B cell (primary cell): ENCODE measurements around the gene TRERF1. TPM values are rescaled to one million over a fixed set of nuclear protein-coding genes. Genes with fewer than 3 reads are reported as not detected.

ENCODE experiments used
- ATAC-seq: fragments of 200-7000 bp; cut with Tn5 transposase; one replicate; pipeline ENCODE4 v1.10.0; 2021; ENCODE audit warnings: low read depth, mild to moderate bottlenecking, moderate number of reproducible peaks, moderate library complexity
- CTCF ChIA-PET: fragments of 350-600 bp; sonication (Branson Sonifier 250); formaldehyde crosslinking; loops from one replicate; lab custom pipeline; 2021; ENCODE audit warnings: antibody characterized with exemption, inconsistent platforms; lab: Charles Lee
- POLR2A ChIA-PET: fragments of 350-600 bp; sonication (Branson Sonifier 250); formaldehyde crosslinking; loops from one replicate; lab custom pipeline; 2021; ENCODE audit warnings: antibody characterized with exemption; lab: Charles Lee
- DNase-seq: peaks from one replicate; pipeline ENCODE4 v3.0.0; 2013
- H2AFZ ChIP-seq: 2 replicates; pipeline ENCODE4 v1.6.1; 2012; ENCODE audit warnings: mild to moderate bottlenecking, low read depth, low read length; ENCODE audit not compliant: insufficient read depth, poor library complexity, severe bottlenecking
- H3K27ac ChIP-seq, 2 donors: 1 replicate in 1 of 2; 2 replicates in 1 of 2; pipeline ENCODE4 v1.5.1; 2012 to 2013; ENCODE audit warnings: low read length in 2 of 2, mild to moderate bottlenecking in 2 of 2, moderate library complexity in 1 of 2
- H3K27me3 ChIP-seq, 4 experiments: fragments of 200-600 bp in 1 of 4; sonication (generic) in 1 of 4; replicated peaks in 1 of 4; 1 replicate in 2 of 4; 2 replicates in 2 of 4; pipeline versions ENCODE4 v1.6.1 to v1.7.0; 2013 to 2016; ENCODE audit warnings: low read length in 3 of 4, mild to moderate bottlenecking in 2 of 4, mixed read lengths in 1 of 4, moderate library complexity in 1 of 4; ENCODE audit not compliant: insufficient read depth in 4 of 4, control insufficient read depth in 3 of 4; ENCODE audit errors: control extremely low read depth in 1 of 4
- H3K36me3 ChIP-seq, 2 experiments: replicated peaks in 1 of 2; 1 replicate in 1 of 2; 2 replicates in 1 of 2; pipeline versions ENCODE4 v1.6.1 to v1.7.1; 2013; ENCODE audit warnings: low read length in 1 of 2; ENCODE audit not compliant: insufficient read depth in 2 of 2, control insufficient read depth in 1 of 2; ENCODE audit errors: control extremely low read depth in 1 of 2, extremely low read depth in 1 of 2
- H3K4me1 ChIP-seq, 2 donors: fragments of 200-600 bp in 1 of 2; sonication (generic) in 1 of 2; 1 replicate in 1 of 2; 2 replicates in 1 of 2; pipeline versions ENCODE4 v1.5.1 to v1.6.1; 2013 to 2017; ENCODE audit warnings: low read length in 2 of 2; ENCODE audit not compliant: control insufficient read depth in 2 of 2, insufficient read depth in 2 of 2
- H3K4me2 ChIP-seq: replicated peaks from 2 replicates; pipeline ENCODE3; 2012; ENCODE audit warnings: mild to moderate bottlenecking, low read depth, low read length; ENCODE audit not compliant: poor library complexity, severe bottlenecking
- H3K4me3 ChIP-seq, 5 experiments: fragments of 200-600 bp in 1 of 5; sonication (generic) in 1 of 5; 1 replicate in 3 of 5; 2 replicates in 2 of 5; pipeline versions ENCODE4 v1.5.1 to v1.7.0; 2011 to 2016; ENCODE audit warnings: low read length in 4 of 5, mild to moderate bottlenecking in 4 of 5, low read depth in 2 of 5, control low read depth in 1 of 5, moderate library complexity in 1 of 5; ENCODE audit not compliant: insufficient read depth in 1 of 5; ENCODE audit errors: control extremely low read depth in 1 of 5, extremely low read depth in 1 of 5
- H3K79me2 ChIP-seq: fragments of 200-600 bp; sonication (generic); one replicate; pipeline ENCODE4 v1.6.0; 2016; ENCODE audit warnings: low read length; ENCODE audit not compliant: control insufficient read depth, insufficient read depth
- H3K9ac ChIP-seq: fragments of 200-600 bp; sonication (generic); 2 replicates; pipeline ENCODE4 v1.6.1; 2017; ENCODE audit warnings: mild to moderate bottlenecking, low read length, moderate library complexity
- H3K9me3 ChIP-seq, 3 donors: one replicate each; pipeline versions ENCODE4 v1.6.1 to v1.7.1; 2013; ENCODE audit warnings: low read length in 2 of 3; ENCODE audit not compliant: control insufficient read depth in 2 of 3, insufficient read depth in 1 of 3; ENCODE audit errors: control extremely low read depth in 1 of 3
- H4K20me1 ChIP-seq: 2 replicates; pipeline ENCODE4 v1.6.0; 2012; ENCODE audit warnings: mild to moderate bottlenecking, low read length; ENCODE audit not compliant: insufficient read depth, control insufficient read depth, poor library complexity, severe bottlenecking
- H3K27ac Mint-ChIP-seq: one replicate; pipeline ENCODE4 v1.8.0; 2021; ENCODE audit warnings: mixed read lengths
- H3K27me3 Mint-ChIP-seq: one replicate; pipeline ENCODE4 v1.8.0; 2021; ENCODE audit warnings: mixed read lengths
- H3K4me1 Mint-ChIP-seq: one replicate; pipeline ENCODE4 v1.8.0; 2021; ENCODE audit warnings: mixed read lengths
- H3K4me3 Mint-ChIP-seq: one replicate; pipeline ENCODE4 v1.8.0; 2021; ENCODE audit warnings: mixed read lengths
- H3K9me3 Mint-ChIP-seq: one replicate; pipeline ENCODE4 v1.8.0; 2022; ENCODE audit warnings: mixed read lengths; ENCODE audit not compliant: insufficient read depth
- CTCF ChIP-seq: fragments of 200-600 bp; IDR thresholded peaks from one replicate; pipeline ENCODE4 v1.8.0; 2022; ENCODE audit warnings: antibody characterized with exemption, mild to moderate bottlenecking
- EZH2 ChIP-seq: IDR thresholded peaks from 2 replicates; pipeline ENCODE4 v1.6.1; 2012; ENCODE audit warnings: borderline replicate concordance, low read depth, mild to moderate bottlenecking, moderate library complexity, low read length; ENCODE audit not compliant: insufficient read depth, poor library complexity, severe bottlenecking
- WGBS: methylation state at CpG from one replicate; pipeline ENCODE4 v1.1.5; 2013; ENCODE audit warnings: missing lambda C conversion rate; ENCODE audit not compliant: insufficient coverage; 5-methylcytosine and 5-hydroxymethylcytosine counted together
- intact Hi-C: fragments of 100-400 bp; cut with micrococcal nuclease; formaldehyde crosslinking; loops from one replicate; pipeline ENCODE4 v1.10.0; 2022
- polyA plus RNA-seq: library from polyadenylated mRNA; depleted of rRNA; stranded (reverse); fragments of >200 nt; gene quantifications from 2 replicates; pipeline ENCODE4 v1.2.3, GENCODE V29; 2012
- total RNA-seq, 2 donors: library from RNA; stranded (reverse); fragments of 120-200 nt in 1 of 2; gene quantifications; 1 replicate in 1 of 2; 2 replicates in 1 of 2; pipeline versions ENCODE4 v1.2.3 to v1.2.4, GENCODE V29; 2013 to 2022

TRERF1 gene
- total and polyA plus RNA-seq, 2 donors (not counting 1 experiment from before 2014, with no cell fraction given), result 3.5 to 6.7 TPM

GRCh38 chr6:42260972-42261371 is 190.8 kb downstream of the TRERF1 start:
- H3K9me3 ChIP-seq, result no peaks in the 10 kb centered on the region
- peak; percentile 39 for DNase-seq
- H3K79me2 ChIP-seq, result no peaks in the 10 kb centered on the region
- H3K9me3 Mint-ChIP-seq, result no peaks in the 10 kb centered on the region
- POLR2A ChIA-PET, result no interaction called here
- no peak overlapping the region for H3K4me3 ChIP-seq
- H3K4me1 Mint-ChIP-seq, result no peaks in the 10 kb centered on the region
- H3K27ac ChIP-seq, result no peak overlapping the region
- no peaks in the 10 kb centered on the region for H3K36me3 ChIP-seq
- no peak overlapping the region for H3K4me3 Mint-ChIP-seq
- no peaks in the 10 kb centered on the region for H3K27me3 ChIP-seq
- ATAC-seq, result peak; percentile 31
- no peaks in the 10 kb centered on the region for H3K27me3 Mint-ChIP-seq
- no peak overlapping the region for H3K9ac ChIP-seq
- no peak for TF ChIP-seq EZH2
- TF ChIP-seq CTCF, result peak; percentile 38
- CTCF ChIA-PET, result interaction anchor here (0.8 to 5.5 kb wide), 5 partner anchors 48 to 286 kb away, joined by 3 to 54 read pairs (median 4); no protein-coding TSS in a partner anchor
- 75% methylated on average over 4 of the region's 11 CpGs for WGBS
- no peaks in the 10 kb centered on the region for H3K4me1 ChIP-seq
- intact Hi-C loops, result no loop called here
- H3K4me2 ChIP-seq, result no peak overlapping the region
- no peak overlapping the region for H2AFZ ChIP-seq
- H3K27ac Mint-ChIP-seq, result no peak overlapping the region
- H4K20me1 ChIP-seq, result no peaks in the 10 kb centered on the region

- intact Hi-C loops, result no loop called here
- DNase-seq (no peak), ATAC-seq (no peak)
- Histone ChIP-seq H4K20me1 (no peaks in the 10 kb centered on the region), H3K4me3 (no peak overlapping the region), H3K9me3 (no peaks in the 10 kb centered on the region), H3K79me2 (no peaks in the 10 kb centered on the region), H3K4me1 (no peaks in the 10 kb centered on the region), H3K27ac (no peak overlapping the region), H3K27me3 (no peaks in the 10 kb centered on the region), H3K9ac (no peak overlapping the region), H3K36me3 (no peaks in the 10 kb centered on the region), H3K4me2 (no peak overlapping the region), H2AFZ (no peak overlapping the region)
- Mint-ChIP-seq H3K4me1 (no peaks in the 10 kb centered on the region), H3K4me3 (no peak overlapping the region), H3K27ac (no peak overlapping the region), H3K27me3 (no peaks in the 10 kb centered on the region), H3K9me3 (no peaks in the 10 kb centered on the region)
- WGBS, result 95% methylated on average over 5 of the region's 7 CpGs
- POLR2A ChIA-PET, result interaction anchor here (0.7 to 1.0 kb wide), 2 partner anchors 17 to 287 kb away, joined by 3 to 8 read pairs; no protein-coding TSS in a partner anchor
- CTCF ChIA-PET, result interaction anchor here (0.8 to 5.5 kb wide), 4 partner anchors 49 to 287 kb away, joined by 3 to 54 read pairs (median 4); no protein-coding TSS in a partner anchor
- TF ChIP-seq CTCF, result no peak
Observed at GRCh38 chr6:42260396-42260888, 191.3 kb downstream of the TRERF1 start.
